Upper lobe of left lung (tissue), 6 donors: Measurements from ENCODE around the gene CHMP3. TPM values are rescaled to one million over a fixed set of nuclear protein-coding genes. Genes with fewer than 3 reads are reported as not detected.
A peak's percentile ranks its signal among the peaks of the same experiment; 100 is the strongest.

Experiments
- ATAC-seq, 2 donors: fragments of 200-7000 bp; cut with Tn5 transposase; one replicate each; pipeline ENCODE4 v1.9.1; 2022; ENCODE audit warnings: mild to moderate bottlenecking in 2 of 2, moderate library complexity in 2 of 2; ENCODE audit not compliant: low FRiP score in 2 of 2
- DNase-seq, 2 donors: peaks; one replicate each; pipeline ENCODE4 v3.0.0-alpha.2; 2019 to 2020
- H3K27ac ChIP-seq, 4 donors: fragments of 200-600 bp; sonication (generic); one replicate each; pipeline ENCODE4 v1.5.1; 2016 to 2019
- H3K27me3 ChIP-seq, 4 donors: fragments of 200-600 bp; sonication (generic); one replicate each; pipeline ENCODE4 v1.5.1; 2017 to 2019
- H3K36me3 ChIP-seq, 4 donors: fragments of 200-600 bp; sonication (generic); one replicate each; pipeline ENCODE4 v1.5.1; 2016 to 2019
- H3K4me1 ChIP-seq, 4 donors: fragments of 200-600 bp; sonication (generic); one replicate each; pipeline ENCODE4 v1.5.1; 2018 to 2019
- H3K4me3 ChIP-seq, 4 donors: fragments of 200-600 bp; sonication (generic); one replicate each; pipeline ENCODE4 v1.5.1; 2017 to 2019; ENCODE audit warnings: mild to moderate bottlenecking in 2 of 4, moderate library complexity in 1 of 4
- H3K9me3 ChIP-seq, 4 donors: fragments of 200-600 bp; sonication (generic); one replicate each; pipeline ENCODE4 v1.5.1; 2018 to 2019
- CTCF ChIP-seq, 6 experiments: fragments of 450-650 bp in 4 of 6; fragments of 200-600 bp in 2 of 6; sonication (generic) in 2 of 6; IDR thresholded peaks; one replicate each; pipeline ENCODE4 v1.5.1; 2016 to 2019; ENCODE audit warnings: antibody characterized with exemption in 6 of 6
- EP300 ChIP-seq, 4 donors: sonication (generic); formaldehyde crosslinking; IDR thresholded peaks; one replicate each; pipeline ENCODE4 v1.5.1; 2017; ENCODE audit warnings: antibody characterized with exemption in 4 of 4, control low read depth in 2 of 4
- POLR2A ChIP-seq, 4 donors: fragments of 450-650 bp; IDR thresholded peaks; one replicate each; pipeline ENCODE4 v1.5.1; 2016 to 2017; ENCODE audit warnings: antibody characterized with exemption in 4 of 4, mild to moderate bottlenecking in 2 of 4
- POLR2AphosphoS5 ChIP-seq, 2 donors: sonication (generic); formaldehyde crosslinking; IDR thresholded peaks; one replicate each; pipeline ENCODE4 v1.5.1; 2017; ENCODE audit warnings: antibody characterized with exemption in 2 of 2
- WGBS, 2 donors: methylation state at CpG; one replicate each; pipeline ENCODE4 v1.1.5; 2017 to 2018; 5-methylcytosine and 5-hydroxymethylcytosine counted together
- total RNA-seq, 6 donors: library from RNA; depleted of rRNA in 4 of 6; stranded (reverse); fragments of >200 nt in 4 of 6; gene quantifications; one replicate each; pipeline versions ENCODE4 v1.1.0 to v1.2.1, GENCODE V29; 2016 to 2021
- donor health status: DM: no; HTN: no; CAD: no; lungs with moderate emphysema.
- donor health status: DM: no; HTN: yes; CAD: no; lungs with severe emphysema.

Gene CHMP3
- total RNA-seq = 100 to 1,000 TPM in 3 of 6 donors, 10 to 100 TPM in 3; 68.1 to 176 (median 106) TPM

DNA sequence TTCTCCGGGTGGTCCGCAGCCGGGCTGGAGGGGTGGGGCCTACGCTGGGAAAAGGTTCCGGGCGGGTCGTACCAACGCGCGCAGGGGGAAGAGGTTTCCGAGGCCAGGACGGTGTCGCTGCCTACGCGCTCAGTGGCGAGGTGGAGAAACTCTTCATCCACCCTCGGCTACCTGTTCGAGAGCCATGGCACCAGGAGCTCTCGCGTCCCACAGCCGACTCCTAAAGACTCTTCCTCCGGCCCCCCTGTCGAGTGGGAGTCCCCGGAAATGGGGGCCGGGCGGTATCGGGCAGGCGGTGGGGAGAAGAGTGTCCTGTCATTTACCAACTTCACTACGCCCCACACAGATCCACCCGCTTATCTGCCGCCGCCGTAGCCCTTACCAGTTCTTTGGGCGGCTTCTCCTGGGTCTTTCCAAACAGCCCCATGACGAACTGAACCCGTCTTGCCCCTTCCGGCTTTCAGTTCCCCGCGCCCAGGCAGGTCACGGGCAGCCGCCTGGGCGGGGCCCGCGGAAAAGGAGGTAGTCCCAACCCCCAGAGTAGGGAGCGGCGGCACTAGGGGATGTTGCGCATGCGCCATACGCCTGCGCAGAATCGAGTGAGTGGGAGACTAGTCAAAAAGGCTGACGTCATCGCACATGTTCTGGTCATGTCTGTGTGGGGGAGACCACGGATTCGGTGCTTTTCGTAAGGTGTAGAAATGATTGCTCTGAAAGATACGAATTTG, at the start of gene CHMP3:
TSS of gene CHMP3 (minus strand) at position 522 of the 728 bp plus-strand sequence. CDS start at position 427, 95 bp downstream.
- H3K4me1 ChIP-seq = peaks cover 16 to 27% (median 22%) of the 10 kb centered on the region in 4 donors
- H3K27me3 ChIP-seq = no peaks in the 10 kb centered on the region
- H3K9me3 ChIP-seq = no peaks in the 10 kb centered on the region
- H3K36me3 ChIP-seq = peaks cover 0 to 6% (median 0%) of the 10 kb centered on the region in 4 donors
- 0 to 1% methylated on average over 25 to 53 of the region's 57 CpGs for WGBS, 2 donors
- peak within 1 kb of the TSS; percentile 99 to 100 (median 100) for H3K27ac ChIP-seq
- TF ChIP-seq EP300 (IDR thresholded peaks at IDR 0.05) (peak in 1 of 4 donors; percentile 32), POLR2AphosphoS5 (IDR thresholded peaks at IDR 0.05) (peak; percentile 66 to 69), CTCF (IDR thresholded peaks at IDR 0.05) (peak in 2 of 6 experiments; percentile 6 to 21), POLR2A (IDR thresholded peaks at IDR 0.05) (peak in 3 of 4 donors; percentile 62 to 93 (median 89))
- DNase-seq (peak; percentile 97), ATAC-seq (peak; percentile 98)
- H3K4me3 ChIP-seq = peak within 1 kb of the TSS; percentile 64 to 71 (median 67)

GRCh38 chr2:86610871-86611270, 47.6 kb upstream of the CHMP3 start:
- H3K36me3 ChIP-seq = peaks cover 0 to 71% (median 22%) of the 10 kb centered on the region in 4 donors
- 92 to 100% methylated on average over 1 of the region's 1 CpG for WGBS, 2 donors
- no peak overlapping the region for H3K27ac ChIP-seq
- TF ChIP-seq EP300 (IDR thresholded peaks at IDR 0.05) (no peak), POLR2AphosphoS5 (IDR thresholded peaks at IDR 0.05) (no peak), POLR2A (IDR thresholded peaks at IDR 0.05) (no peak), CTCF (IDR thresholded peaks at IDR 0.05) (no peak)
- no peaks in the 10 kb centered on the region for H3K9me3 ChIP-seq
- H3K4me3 ChIP-seq = no peak overlapping the region
- no peaks in the 10 kb centered on the region for H3K4me1 ChIP-seq
- no peaks in the 10 kb centered on the region for H3K27me3 ChIP-seq
- no peak for ATAC-seq
- DNase-seq = no peak

GRCh38 chr2:86608832-86609410, 45.7 kb upstream of the CHMP3 start:
- no peaks in the 10 kb centered on the region for H3K9me3 ChIP-seq
- 77 to 83% methylated on average over 2 of the region's 2 CpGs for WGBS, 2 donors
- H3K27me3 ChIP-seq = no peaks in the 10 kb centered on the region
- ATAC-seq (no peak), DNase-seq (no peak)
- no peak overlapping the region for H3K4me3 ChIP-seq
- H3K27ac ChIP-seq = no peak overlapping the region
- TF ChIP-seq EP300 (IDR thresholded peaks at IDR 0.05) (no peak), POLR2AphosphoS5 (IDR thresholded peaks at IDR 0.05) (no peak), POLR2A (IDR thresholded peaks at IDR 0.05) (no peak)
- H3K4me1 ChIP-seq = peaks cover 0 to 4% (median 0%) of the 10 kb centered on the region in 4 donors
- peaks cover 4 to 76% (median 14%) of the 10 kb centered on the region in 4 donors for H3K36me3 ChIP-seq

DNA sequence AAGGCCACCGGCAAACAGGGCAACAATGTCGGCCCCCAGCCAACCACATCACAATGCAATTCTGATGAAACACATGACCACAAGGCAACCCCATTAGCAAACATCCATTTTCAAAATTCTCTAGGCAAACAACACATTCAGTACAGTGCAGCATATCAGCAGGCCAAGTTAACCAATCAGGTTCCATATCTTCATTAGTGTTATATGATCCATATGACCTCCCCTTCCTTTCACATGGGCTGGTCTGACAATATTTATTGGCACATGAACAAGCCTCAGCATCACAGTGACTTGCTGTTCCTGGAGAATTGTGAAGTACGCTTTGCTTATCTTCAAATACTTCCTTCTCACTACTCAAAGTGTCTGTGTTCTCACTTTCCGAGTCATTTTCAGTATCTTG, 40.7 kb upstream of the CHMP3 start:
- DNase-seq = no peak
- TF ChIP-seq POLR2AphosphoS5 (IDR thresholded peaks at IDR 0.05) = no peak
- no peak for TF ChIP-seq CTCF (IDR thresholded peaks at IDR 0.05)
- TF ChIP-seq EP300 (IDR thresholded peaks at IDR 0.05) = no peak
- peaks cover 0 to 4% (median 0%) of the 10 kb centered on the region in 4 donors for H3K4me1 ChIP-seq
- 80 to 81% methylated on average over 4 of the region's 4 CpGs for WGBS, 2 donors
- no peak for ATAC-seq
- no peak overlapping the region for H3K4me3 ChIP-seq
- H3K27ac ChIP-seq = no peak overlapping the region
- peaks cover 4 to 42% (median 8%) of the 10 kb centered on the region in 4 donors for H3K36me3 ChIP-seq
- no peaks in the 10 kb centered on the region for H3K9me3 ChIP-seq
- no peaks in the 10 kb centered on the region for H3K27me3 ChIP-seq

DNA sequence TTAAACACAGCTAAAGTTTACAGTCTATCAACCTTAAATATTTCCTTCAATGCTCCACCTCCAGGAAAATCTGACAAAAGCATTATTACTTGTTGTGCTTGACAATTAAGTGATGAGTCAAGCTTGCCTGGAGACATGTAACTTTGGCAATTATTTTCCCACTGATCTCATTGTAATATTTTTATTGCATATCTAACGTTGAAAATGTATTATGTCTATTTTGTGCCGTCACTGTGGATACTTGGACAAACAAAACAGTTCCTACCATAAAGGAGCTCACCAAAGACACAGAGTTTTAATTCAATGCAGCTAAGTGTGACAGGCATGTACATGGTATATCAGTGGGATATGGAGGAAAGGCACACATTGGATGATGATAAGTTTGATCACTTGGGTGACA, 35.7 kb upstream of the CHMP3 start:
- Histone ChIP-seq H3K4me3 (no peak overlapping the region), H3K9me3 (no peaks in the 10 kb centered on the region), H3K27me3 (no peaks in the 10 kb centered on the region), H3K27ac (no peak overlapping the region), H3K4me1 (no peaks in the 10 kb centered on the region), H3K36me3 (peaks cover 0 to 8% (median 1%) of the 10 kb centered on the region in 4 donors)
- peak in 1 of 2 donors; percentile 12 for ATAC-seq
- DNase-seq = no peak
- 83 to 87% methylated on average over 2 of the region's 2 CpGs for WGBS, 2 donors
- no peak for TF ChIP-seq CTCF (IDR thresholded peaks at IDR 0.05)
- no peak for TF ChIP-seq POLR2A (IDR thresholded peaks at IDR 0.05)
- no peak for TF ChIP-seq POLR2AphosphoS5 (IDR thresholded peaks at IDR 0.05)
- TF ChIP-seq EP300 (IDR thresholded peaks at IDR 0.05) = no peak
